NCI-H1092 treated with DMSO at 0.1 percent for 48 hours (cell line): ENCODE measurements around the gene POU3F1.

Experiments
- DNase-seq: peaks from one replicate; lab custom pipeline; 2025; lab: John Stamatoyannopoulos, UW

Gene POU3F1

GRCh38 chr1:38028105-38028591 lies 18.4 kb downstream of the POU3F1 start:
- DNase-seq, result no peak

GRCh38 chr1:38027201-38028104 lies 19.1 kb downstream of the POU3F1 start:
- no peak for DNase-seq

GRCh38 chr1:38026592-38027200 lies 19.9 kb downstream of the POU3F1 start:
- DNase-seq, result peak; percentile 30

- DNase-seq, result no peak
Observed at GRCh38 chr1:38025664-38026063, 20.9 kb downstream of the POU3F1 start.

GRCh38 chr1:38025233-38025632 lies 21.4 kb downstream of the POU3F1 start:
- DNase-seq, result no peak

- no peak for DNase-seq
Observed at GRCh38 chr1:38022810-38023209, 23.8 kb downstream of the POU3F1 start.

- no peak for DNase-seq
Observed at GRCh38 chr1:38021969-38022368, 24.6 kb downstream of the POU3F1 start.

- DNase-seq, result no peak
Observed at GRCh38 chr1:38020396-38020795, 26.2 kb downstream of the POU3F1 start.

GRCh38 chr1:38018864-38019343 lies 27.7 kb downstream of the POU3F1 start:
- peak; percentile 9 for DNase-seq

GRCh38 chr1:38015978-38016725 lies 30.4 kb downstream of the POU3F1 start:
- DNase-seq, result no peak

GRCh38 chr1:38014724-38015424 lies 31.7 kb downstream of the POU3F1 start:
- DNase-seq, result no peak

- DNase-seq, result no peak
Observed at GRCh38 chr1:38014171-38014570, 32.4 kb downstream of the POU3F1 start.

- DNase-seq, result no peak
Observed at GRCh38 chr1:38013227-38013622, 33.4 kb downstream of the POU3F1 start.

GRCh38 chr1:38012363-38013226 lies 34.0 kb downstream of the POU3F1 start, which contains the start of gene UTP11:
Gene UTP11 (plus strand): TSS chr1:38012734. CDS start chr1:38012803, 69 bp downstream.
- DNase-seq, result peak; percentile 100

GRCh38 chr1:38009841-38010180 lies 36.8 kb downstream of the POU3F1 start:
- no peak for DNase-seq

GRCh38 chr1:38009088-38009840 lies 37.3 kb downstream of the POU3F1 start:
- DNase-seq, result no peak

- DNase-seq, result no peak
Observed at GRCh38 chr1:38006008-38006828, 40.4 kb downstream of the POU3F1 start.

GRCh38 chr1:38005195-38006007 lies 41.2 kb downstream of the POU3F1 start, which contains the start of gene FHL3:
Gene FHL3 (minus strand): TSS chr1:38005514. CDS start chr1:37999412, 6,102 bp downstream.
- no peak for DNase-seq
